ENCODE results near the gene SNCAIP. TPM values are rescaled to one million over a fixed set of nuclear protein-coding genes. Genes with fewer than 3 reads are reported as not detected.

SNCAIP gene
- total and polyA plus RNA-seq, 9 of the 15 experiments (the other 6 are each of a cell fraction or from before 2014, with no cell fraction given) = 0.04 TPM; not detected in 8

DNA sequence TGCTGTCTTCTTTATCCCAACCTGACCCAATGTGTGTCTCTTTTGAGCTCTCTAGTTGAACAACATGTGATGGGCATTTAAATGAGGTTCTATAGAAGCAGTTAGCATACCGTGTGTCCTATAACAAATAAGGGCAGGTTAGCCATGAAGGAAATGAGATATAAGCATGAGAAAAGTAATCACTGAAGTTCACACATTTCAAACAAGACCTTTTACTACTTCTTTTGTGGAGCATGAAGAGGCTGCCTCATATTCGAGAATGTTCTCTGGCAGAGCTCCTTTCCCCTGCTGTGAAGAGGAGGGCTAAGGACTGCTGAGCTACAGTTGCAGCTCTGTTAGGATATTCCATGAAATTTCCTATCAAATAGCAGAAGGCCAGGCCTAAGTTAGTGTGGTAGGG lies 15.2 kb upstream of the SNCAIP start:
- H4K20me1 ChIP-seq (replicated peaks; ENCODE audit: control insufficient read depth, insufficient read depth, low read length) = no peaks in the 10 kb centered on the region

More for the DNA sequence above, 15.2 kb upstream of the SNCAIP start:
- Histone ChIP-seq H3K4me2 (ENCODE audit: insufficient read depth, low read length) (no peak overlapping the region), H3K27me3 (ENCODE audit: control insufficient read depth in 2 of 2, insufficient read depth in 2 of 2, low read length in 2 of 2) (no peaks in the 10 kb centered on the region), H3K9me3 (replicated peaks; ENCODE audit: control insufficient read depth, insufficient read depth, low read depth, low read length) (no peaks in the 10 kb centered on the region), H3K27ac (ENCODE audit: extremely low read depth, low read depth, low read length) (no peak overlapping the region), H3K79me2 (ENCODE audit: control insufficient read depth, insufficient read depth, low read length) (no peaks in the 10 kb centered on the region), H3K4me3 (no peak overlapping the region), H2AFZ (ENCODE audit: low read depth, low read length) (no peak overlapping the region), H3K4me1 (replicated peaks in 1 of 2; ENCODE audit: control insufficient read depth in 2 of 2, insufficient read depth in 2 of 2, low read length in 2 of 2) (no peaks in the 10 kb centered on the region), H3K9me1 (ENCODE audit: control insufficient read depth, insufficient read depth, low read length) (no peaks in the 10 kb centered on the region), H3K36me3 (ENCODE audit: control insufficient read depth, insufficient read depth, low read length) (no peaks in the 10 kb centered on the region), H3K9ac (ENCODE audit: insufficient read depth in 1 of 2, low read depth in 2 of 2, low read length in 2 of 2) (no peak overlapping the region)
- ChIA-PET CTCF (ENCODE audit: low intra/inter-chr PET ratio) (no interaction called here), POLR2A (interaction anchor here (1.1 kb wide), 1 partner anchor 10 kb away, joined by 3 read pairs; no protein-coding TSS in a partner anchor)
- intact Hi-C loops (cut with micrococcal nuclease) = loop anchor here (5.0 kb wide), 1 partner anchor 200 kb away; no protein-coding TSS in a partner anchor
- no peak for DNase-seq (ENCODE audit: extremely low read depth in 1 of 4, low spot score in 3 of 4)
- BruUV-seq (replicated peaks) = no TSS peak
- no peak for FAIRE-seq
- TF ChIP-seq TAF7 (tag; IDR thresholded peaks at IDR 0.05) (no peak), BCL6 (CRISPR knock-in tag; IDR thresholded peaks at IDR 0.05) (no peak), GATA2 (CRISPR knock-in tag; IDR thresholded peaks at IDR 0.05) (no peak), ZNF75A (CRISPR knock-in tag; IDR thresholded peaks at IDR 0.05) (no peak)
- TF ChIP-seq, protein P1, sequence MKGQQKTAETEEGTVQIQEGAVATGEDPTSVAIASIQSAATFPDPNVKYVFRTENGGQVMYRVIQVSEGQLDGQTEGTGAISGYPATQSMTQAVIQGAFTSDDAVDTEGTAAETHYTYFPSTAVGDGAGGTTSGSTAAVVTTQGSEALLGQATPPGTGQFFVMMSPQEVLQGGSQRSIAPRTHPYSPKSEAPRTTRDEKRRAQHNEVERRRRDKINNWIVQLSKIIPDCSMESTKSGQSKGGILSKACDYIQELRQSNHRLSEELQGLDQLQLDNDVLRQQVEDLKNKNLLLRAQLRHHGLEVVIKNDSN (CRISPR knock-in tag; IDR thresholded peaks at IDR 0.05) = no peak
- TF ChIP-seq, protein P2, sequence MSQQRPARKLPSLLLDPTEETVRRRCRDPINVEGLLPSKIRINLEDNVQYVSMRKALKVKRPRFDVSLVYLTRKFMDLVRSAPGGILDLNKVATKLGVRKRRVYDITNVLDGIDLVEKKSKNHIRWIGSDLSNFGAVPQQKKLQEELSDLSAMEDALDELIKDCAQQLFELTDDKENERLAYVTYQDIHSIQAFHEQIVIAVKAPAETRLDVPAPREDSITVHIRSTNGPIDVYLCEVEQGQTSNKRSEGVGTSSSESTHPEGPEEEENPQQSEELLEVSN (IDR thresholded peaks at IDR 0.05; ENCODE audit: borderline replicate concordance in 1 of 2, extremely low read depth in 1 of 2, insufficient read depth in 1 of 2, insufficient read length in 1 of 2, low read depth in 1 of 2, low read length in 1 of 2, poor library complexity in 1 of 2, severe bottlenecking in 1 of 2) = no peak
- in situ Hi-C loops (cut with MboI) = no loop called here
- 6% methylated on average over 2 of the region's 2 CpGs for WGBS (ENCODE audit: insufficient coverage, low coverage, missing lambda C conversion rate)
- ATAC-seq = no peak
